Lower leg skin (tissue), 4 donors: ENCODE results near the gene CCDC14. TPM values are rescaled to one million over a fixed set of nuclear protein-coding genes. Genes with fewer than 3 reads are reported as not detected.
A peak's percentile ranks its signal among the peaks of the same experiment; 100 is the strongest.
"Not testable (repeated sequence)": the region's sequence is repeated elsewhere in the genome, so short reads cannot be mapped to it uniquely, and the experiment has no call there.

Experiments used
- DNase-seq, 2 donors: peaks; one replicate each; pipeline ENCODE4 v3.0.0-alpha.2; 2019; ENCODE audit warnings: low spot score in 2 of 2
- H3K4me3 ChIP-seq: fragments of 200-600 bp; sonication (generic); 2 replicates; pipeline ENCODE4 v1.5.1; 2017; ENCODE audit warnings: mild to moderate bottlenecking, low read depth; ENCODE audit not compliant: poor library complexity, severe bottlenecking
- POLR2A ChIP-seq, 2 donors: fragments of 450-650 bp; IDR thresholded peaks; one replicate each; pipeline ENCODE4 v1.6.1; 2016 to 2017; ENCODE audit warnings: antibody characterized with exemption in 2 of 2, mild to moderate bottlenecking in 1 of 2, moderate library complexity in 1 of 2
- WGBS, 2 donors: methylation state at CpG; one replicate each; pipeline ENCODE4 v1.1.5; 2018; 5-methylcytosine and 5-hydroxymethylcytosine counted together
- intact Hi-C: fragments of 100-400 bp; cut with DNase I; formaldehyde crosslinking; loops from one replicate; pipeline ENCODE4 v1.15.0; 2023; ENCODE audit warnings: low total_unique reads
- total RNA-seq, 4 donors: library from RNA; depleted of rRNA; stranded (reverse); fragments of >200 nt; gene quantifications; one replicate each; pipeline ENCODE4 v1.1.0, GENCODE V29; 2016
- TF ChIP-seq, protein P1 (sequence below), 3 donors: fragments of 450-650 bp; IDR thresholded peaks; one replicate each; pipeline ENCODE4 v1.5.1; 2016; ENCODE audit warnings: antibody characterized with exemption in 3 of 3, mild to moderate bottlenecking in 3 of 3, moderate library complexity in 2 of 3

The CCDC14 gene
- 10 to 100 TPM in 3 of 4 donors, 1 to 10 TPM in 1; 9.8 to 20.1 (median 12.9) TPM for total RNA-seq

DNA sequence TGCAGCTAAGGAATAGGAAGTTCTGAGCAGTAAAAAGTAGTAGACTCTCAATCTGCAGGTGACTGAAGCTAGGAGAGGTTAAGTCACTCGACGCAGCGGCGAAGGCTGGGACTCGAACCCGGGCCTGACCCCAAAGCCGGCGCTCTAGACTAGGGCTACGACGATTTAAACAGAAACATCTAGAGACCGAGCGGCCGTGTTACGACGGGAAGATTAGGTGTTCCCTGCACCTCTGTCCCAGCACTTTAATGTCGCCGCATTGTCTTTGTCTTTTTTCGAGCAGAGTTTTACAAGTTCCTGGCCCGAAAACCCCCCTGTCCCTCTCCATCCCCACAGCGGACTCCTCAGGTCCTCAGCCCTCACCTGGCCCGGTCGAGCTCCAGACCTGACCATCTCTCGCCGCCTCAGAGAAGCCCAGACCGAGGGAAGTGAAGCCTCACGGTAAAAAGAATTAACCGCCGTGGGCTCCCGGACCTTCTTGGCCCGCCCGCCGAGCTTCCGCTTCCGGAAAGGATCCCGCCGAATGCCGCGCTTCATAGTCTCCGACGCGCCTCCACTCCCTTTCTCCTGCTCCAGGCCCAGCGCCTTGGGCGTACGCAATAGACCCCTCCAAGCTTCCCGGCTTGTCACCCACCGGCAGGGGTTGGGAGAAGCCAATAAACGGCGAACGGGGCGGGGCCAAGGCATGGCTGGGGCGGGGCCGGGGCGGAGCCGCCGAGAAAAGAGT, at the start of gene CCDC14:
TSS of gene CCDC14 (minus strand) at position 449 of the 727 bp plus-strand sequence. CDS start at position 393, 56 bp downstream.
- DNase-seq = peak; percentile 89 to 96
- H3K4me3 ChIP-seq = peak within 1 kb of the TSS; percentile 73
- WGBS, 2 donors = 0 to 1% methylated on average over 51 to 55 of the region's 55 CpGs
- TF ChIP-seq, protein P1, sequence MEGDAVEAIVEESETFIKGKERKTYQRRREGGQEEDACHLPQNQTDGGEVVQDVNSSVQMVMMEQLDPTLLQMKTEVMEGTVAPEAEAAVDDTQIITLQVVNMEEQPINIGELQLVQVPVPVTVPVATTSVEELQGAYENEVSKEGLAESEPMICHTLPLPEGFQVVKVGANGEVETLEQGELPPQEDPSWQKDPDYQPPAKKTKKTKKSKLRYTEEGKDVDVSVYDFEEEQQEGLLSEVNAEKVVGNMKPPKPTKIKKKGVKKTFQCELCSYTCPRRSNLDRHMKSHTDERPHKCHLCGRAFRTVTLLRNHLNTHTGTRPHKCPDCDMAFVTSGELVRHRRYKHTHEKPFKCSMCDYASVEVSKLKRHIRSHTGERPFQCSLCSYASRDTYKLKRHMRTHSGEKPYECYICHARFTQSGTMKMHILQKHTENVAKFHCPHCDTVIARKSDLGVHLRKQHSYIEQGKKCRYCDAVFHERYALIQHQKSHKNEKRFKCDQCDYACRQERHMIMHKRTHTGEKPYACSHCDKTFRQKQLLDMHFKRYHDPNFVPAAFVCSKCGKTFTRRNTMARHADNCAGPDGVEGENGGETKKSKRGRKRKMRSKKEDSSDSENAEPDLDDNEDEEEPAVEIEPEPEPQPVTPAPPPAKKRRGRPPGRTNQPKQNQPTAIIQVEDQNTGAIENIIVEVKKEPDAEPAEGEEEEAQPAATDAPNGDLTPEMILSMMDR (IDR thresholded peaks at IDR 0.05) = no peak
- no peak for TF ChIP-seq POLR2A (IDR thresholded peaks at IDR 0.05)
- intact Hi-C loops = no loop called here

DNA sequence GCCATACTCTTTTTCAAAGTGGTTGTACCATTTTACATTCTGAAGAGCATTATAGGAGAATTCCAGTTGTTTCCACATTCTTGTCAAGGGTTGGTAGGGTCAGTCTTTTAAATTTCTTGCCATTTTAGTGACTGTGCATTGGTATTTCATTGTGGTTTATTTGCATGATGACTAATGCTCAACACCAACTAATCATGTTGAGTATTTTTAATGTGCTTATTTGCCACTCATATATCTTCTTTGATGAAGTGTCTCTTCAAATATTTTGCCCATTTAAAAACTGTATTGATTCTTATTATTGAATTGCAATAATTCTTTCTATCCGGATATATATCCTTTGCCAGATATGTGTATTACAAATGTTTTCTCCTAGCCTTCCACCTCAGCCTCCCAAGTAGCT, 47.3 kb upstream of the CCDC14 start:
- 95 to 100% methylated on average over 1 of the region's 1 CpG for WGBS, 2 donors
- DNase-seq, H3K4me3 ChIP-seq, intact Hi-C loops: not testable (repeated sequence)

DNA sequence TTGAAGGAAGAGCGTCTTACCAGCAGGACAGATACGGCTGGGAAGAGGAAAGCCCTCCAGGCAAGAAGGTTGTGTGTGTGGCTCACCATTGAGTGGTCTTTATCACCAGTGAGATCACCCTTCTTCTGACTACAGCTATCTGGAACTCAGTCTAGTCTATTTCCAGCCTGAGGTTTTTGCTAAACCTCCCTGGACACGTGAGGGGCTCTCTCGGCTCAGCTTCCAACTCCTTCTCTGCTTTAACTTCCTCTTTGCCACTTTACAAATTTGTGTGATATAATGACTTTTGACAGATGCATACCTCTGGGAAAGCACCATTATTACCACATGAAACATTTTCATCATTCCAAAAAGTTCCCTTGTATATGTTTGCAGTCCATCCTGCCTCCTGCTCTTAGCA, 46.2 kb upstream of the CCDC14 start:
- WGBS, 2 donors = 33 to 38% methylated on average over 4 of the region's 4 CpGs
- no peak for DNase-seq
- no peak overlapping the region for H3K4me3 ChIP-seq
- TF ChIP-seq POLR2A (IDR thresholded peaks at IDR 0.05) = no peak
- TF ChIP-seq, protein P1 (IDR thresholded peaks at IDR 0.05) = no peak
- intact Hi-C loops = no loop called here

GRCh38 chr3:124002405-124003079, 41.5 kb upstream of the CCDC14 start:
- DNase-seq, H3K4me3 ChIP-seq, intact Hi-C loops: not testable (repeated sequence)
- WGBS, 2 donors = 46 to 48% methylated on average over 2 of the region's 2 CpGs

GRCh38 chr3:124001366-124001765, 40.3 kb upstream of the CCDC14 start:
- intact Hi-C loops, DNase-seq, H3K4me3 ChIP-seq: not testable (repeated sequence)
- WGBS, 2 donors = 68 to 78% methylated on average over 6 of the region's 6 CpGs

GRCh38 chr3:123997543-123997942, 36.5 kb upstream of the CCDC14 start:
- 81 to 85% methylated on average over 2 of the region's 2 CpGs for WGBS, 2 donors
- TF ChIP-seq POLR2A (IDR thresholded peaks at IDR 0.05) = no peak
- TF ChIP-seq, protein P1 (IDR thresholded peaks at IDR 0.05) = no peak
- intact Hi-C loops = no loop called here
- no peak overlapping the region for H3K4me3 ChIP-seq
- DNase-seq = no peak

DNA sequence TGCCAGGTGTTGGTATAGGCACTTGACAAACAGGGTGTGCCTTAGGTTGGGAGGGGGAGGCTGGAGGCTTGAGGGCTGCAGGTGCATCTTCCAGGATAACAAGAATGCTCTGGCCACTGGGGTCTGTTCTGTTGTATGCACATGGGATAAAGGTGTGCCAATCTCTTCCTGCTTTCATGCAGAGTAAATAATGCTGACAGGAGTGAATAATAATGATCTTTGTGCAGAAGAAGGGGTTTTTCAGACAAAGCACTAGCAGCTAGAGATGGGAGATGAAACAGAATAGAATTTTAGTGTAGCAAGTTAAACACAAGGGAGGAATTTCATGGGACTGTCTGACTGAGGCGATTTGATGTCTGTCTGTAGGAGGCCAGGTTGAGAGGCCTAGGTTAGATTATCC, 32.8 kb upstream of the CCDC14 start:
- 83 to 97% methylated on average over 1 of the region's 1 CpG for WGBS, 2 donors
- no peak overlapping the region for H3K4me3 ChIP-seq
- TF ChIP-seq POLR2A (IDR thresholded peaks at IDR 0.05) = no peak
- no peak for DNase-seq
- intact Hi-C loops = no loop called here

DNA sequence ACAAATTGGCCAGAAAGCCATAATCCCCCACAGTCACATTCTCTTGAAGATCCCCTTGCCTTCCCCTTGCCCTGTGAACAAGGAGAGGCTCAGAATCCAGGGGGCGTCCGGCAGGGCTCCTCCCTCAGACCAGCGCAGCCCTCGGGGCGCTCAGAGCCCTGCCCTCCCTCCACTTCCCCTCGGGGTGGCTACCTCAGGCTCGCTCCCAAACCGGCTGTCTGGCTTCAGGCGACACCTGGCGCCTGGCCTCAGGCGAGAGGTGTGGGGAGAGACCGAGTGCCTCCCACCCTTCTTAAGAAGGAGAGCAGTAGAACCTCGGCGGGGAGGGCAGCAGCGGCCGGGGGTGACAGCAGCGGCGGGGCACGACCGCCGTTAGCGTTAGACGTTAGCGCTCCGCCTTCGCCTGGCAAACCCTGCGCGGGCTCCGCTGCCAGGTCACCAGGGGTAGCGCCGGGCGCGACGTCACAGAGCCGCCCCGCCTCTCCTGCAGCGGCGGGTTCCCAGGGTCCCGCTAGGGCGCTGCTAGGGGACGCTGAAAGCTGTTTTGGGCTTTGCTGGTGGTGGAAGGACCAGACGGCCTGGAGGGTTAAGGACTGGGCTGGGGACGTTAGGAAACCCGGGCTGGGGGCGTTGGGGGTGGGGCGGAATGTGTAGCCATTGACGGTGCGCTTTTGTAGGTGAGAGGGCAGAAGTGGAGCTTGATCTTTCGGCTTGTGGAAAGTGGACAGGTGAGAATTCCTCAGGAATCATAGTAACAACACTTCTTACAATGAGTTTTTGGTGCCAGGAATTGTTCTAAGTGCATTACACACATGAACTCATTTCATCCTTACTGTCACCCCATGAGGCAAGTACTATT, 30.9 kb upstream of the CCDC14 start, which contains the start of gene ROPN1:
TSS of gene ROPN1 (minus strand) at position 395 of the 859 bp plus-strand sequence. CDS start 11,643 bp downstream, outside the sequence.
- intact Hi-C loops, DNase-seq, H3K4me3 ChIP-seq: not testable (repeated sequence)
- 0 to 13% methylated on average over 3 to 5 of the region's 49 CpGs for WGBS, 2 donors
